Forelimb muscle (tissue), 1 donor: ENCODE results near the gene POLR1C. TPM values are rescaled to one million over a fixed set of nuclear protein-coding genes. Genes with fewer than 3 reads are reported as not detected.

Experiments used
- polyA plus RNA-seq: library from polyadenylated mRNA; unstranded; fragments of 120-200 nt; gene quantifications from one replicate; pipeline ENCODE4 v1.2.1, GENCODE V29; 2013; ENCODE audit not compliant: insufficient read length

Gene POLR1C
- polyA plus RNA-seq, 1 donor = 14.3 TPM

Other genes with a start within 250 kb of the POLR1C start
- not detected for gene SLC22A7, start 218.8 kb upstream of the POLR1C start, polyA plus RNA-seq
- 1.7 TPM for gene CRIP3, start 208.3 kb upstream of the POLR1C start, polyA plus RNA-seq
- 14.2 TPM for gene ZNF318, start 147.4 kb upstream of the POLR1C start, polyA plus RNA-seq
- 14.7 TPM for gene ABCC10, start 89.5 kb upstream of the POLR1C start, polyA plus RNA-seq
- 2.8 TPM for gene DLK2, start 61.5 kb upstream of the POLR1C start, polyA plus RNA-seq
- 28.2 TPM for gene TJAP1, start 39.5 kb upstream of the POLR1C start, polyA plus RNA-seq
- gene LRRC73, start 6.7 kb upstream of the POLR1C start, polyA plus RNA-seq = 0.16 TPM
- 80.7 TPM for gene YIPF3, start 163 bp upstream of the POLR1C start, polyA plus RNA-seq
- gene XPO5, start 58.9 kb downstream of the POLR1C start, polyA plus RNA-seq = 25.7 TPM
- gene POLH, start 59.1 kb downstream of the POLR1C start, polyA plus RNA-seq = 10.1 TPM
- gene GTPBP2, start 112.2 kb downstream of the POLR1C start, polyA plus RNA-seq = 37.1 TPM
- 16.4 TPM for gene MAD2L1BP, start 118.8 kb downstream of the POLR1C start, polyA plus RNA-seq
- 0.51 TPM for gene RSPH9, start 127.9 kb downstream of the POLR1C start, polyA plus RNA-seq
- gene MRPS18A, start 170.7 kb downstream of the POLR1C start, polyA plus RNA-seq = 30.4 TPM